Osteocyte (in vitro differentiated cells): ENCODE data around the gene SZRD1. TPM values are rescaled to one million over a fixed set of nuclear protein-coding genes. Genes with fewer than 3 reads are reported as not detected.

ENCODE experiments used
- DNase-seq: peaks from one replicate; pipeline ENCODE4 v3.0.0; 2021; ENCODE audit warnings: mixed read lengths; ENCODE audit not compliant: unreplicated experiment; ENCODE audit errors: extremely low spot score
- H3K27ac Mint-ChIP-seq: one replicate; pipeline ENCODE4 v1.8.0; 2021; ENCODE audit warnings: mild to moderate bottlenecking, mixed read lengths; ENCODE audit not compliant: unreplicated experiment
- H3K27me3 Mint-ChIP-seq: one replicate; pipeline ENCODE4 v1.8.0; 2021; ENCODE audit warnings: mixed read lengths; ENCODE audit not compliant: unreplicated experiment
- H3K36me3 Mint-ChIP-seq: one replicate; pipeline ENCODE4 v1.8.0; 2021; ENCODE audit warnings: mixed read lengths; ENCODE audit not compliant: unreplicated experiment
- H3K4me1 Mint-ChIP-seq: one replicate; pipeline ENCODE4 v1.8.0; 2021; ENCODE audit warnings: mixed read lengths; ENCODE audit not compliant: unreplicated experiment
- H3K4me3 Mint-ChIP-seq: one replicate; pipeline ENCODE4 v1.8.0; 2021; ENCODE audit warnings: mild to moderate bottlenecking, moderate library complexity, mixed read lengths; ENCODE audit not compliant: unreplicated experiment
- H3K9me3 Mint-ChIP-seq: one replicate; pipeline ENCODE4 v1.8.0; 2021; ENCODE audit warnings: mixed read lengths; ENCODE audit not compliant: unreplicated experiment
- CTCF ChIP-seq: fragments of 200-600 bp; sonication (generic); IDR thresholded peaks from 2 replicates; pipeline ENCODE4 v1.5.0; 2021; ENCODE audit warnings: antibody characterized with exemption, mild to moderate bottlenecking, moderate library complexity
- total RNA-seq: library from RNA; stranded (reverse); gene quantifications from 2 replicates; pipeline ENCODE4 v1.2.1, GENCODE V29; 2021

The SZRD1 gene
- total RNA-seq, 1 donor from 2014 or later = 141 TPM

- Mint-ChIP-seq H3K36me3 (peaks cover 6% of the 10 kb centered on the region), H3K4me1 (peaks cover 31% of the 10 kb centered on the region), H3K4me3 (no peak overlapping the region), H3K27me3 (no peaks in the 10 kb centered on the region), H3K27ac (peak overlapping the region; percentile 64), H3K9me3 (no peaks in the 10 kb centered on the region)
- no peak for TF ChIP-seq CTCF
- DNase-seq = no peak
These were observed 25.9 kb downstream of the SZRD1 start for GRCh38 chr1:16392740-16393569.

GRCh38 chr1:16393570-16394521 lies 26.8 kb downstream of the SZRD1 start:
- DNase-seq = no peak
- no peak for TF ChIP-seq CTCF
- H3K27ac Mint-ChIP-seq = peak overlapping the region; percentile 23
- H3K36me3 Mint-ChIP-seq = peaks cover 8% of the 10 kb centered on the region
- H3K27me3 Mint-ChIP-seq = no peaks in the 10 kb centered on the region
- H3K4me3 Mint-ChIP-seq = no peak overlapping the region
- no peaks in the 10 kb centered on the region for H3K9me3 Mint-ChIP-seq
- H3K4me1 Mint-ChIP-seq = peaks cover 29% of the 10 kb centered on the region

GRCh38 chr1:16394977-16395376 lies 27.9 kb downstream of the SZRD1 start:
- H3K9me3 Mint-ChIP-seq = no peaks in the 10 kb centered on the region
- no peak for TF ChIP-seq CTCF
- peaks cover 29% of the 10 kb centered on the region for H3K4me1 Mint-ChIP-seq
- DNase-seq = no peak
- H3K27ac Mint-ChIP-seq = no peak overlapping the region
- peaks cover 10% of the 10 kb centered on the region for H3K36me3 Mint-ChIP-seq
- H3K27me3 Mint-ChIP-seq = no peaks in the 10 kb centered on the region
- H3K4me3 Mint-ChIP-seq = no peak overlapping the region

- H3K27ac Mint-ChIP-seq = no peak overlapping the region
These were observed 29.5 kb downstream of the SZRD1 start for GRCh38 chr1:16396591-16396990.

More at GRCh38 chr1:16396591-16396990, 29.5 kb downstream of the SZRD1 start:
- no peak for DNase-seq
- Mint-ChIP-seq H3K9me3 (no peaks in the 10 kb centered on the region), H3K36me3 (peaks cover 10% of the 10 kb centered on the region), H3K27me3 (no peaks in the 10 kb centered on the region), H3K4me1 (peaks cover 19% of the 10 kb centered on the region), H3K4me3 (no peak overlapping the region)
- no peak for TF ChIP-seq CTCF
